GM12874 (cell line): ENCODE data around the gene ZNF319.

Experiments
- CTCF ChIP-seq: IDR thresholded peaks from 2 replicates; pipeline ENCODE4 v1.5.1; 2011; ENCODE audit warnings: low read depth, mild to moderate bottlenecking, control low read depth, low read length, moderate library complexity; ENCODE audit not compliant: insufficient read depth

The ZNF319 gene

GRCh38 chr16:57997176-57997527 is 3.3 kb downstream of the ZNF319 start:
- no peak for TF ChIP-seq CTCF

- no peak for TF ChIP-seq CTCF
These were observed 3.9 kb downstream of the ZNF319 start for GRCh38 chr16:57996406-57997175.

GRCh38 chr16:57995721-57996405 is 4.6 kb downstream of the ZNF319 start:
- no peak for TF ChIP-seq CTCF

GRCh38 chr16:57994778-57995177 is 5.7 kb downstream of the ZNF319 start:
- peak; percentile 46 for TF ChIP-seq CTCF

- no peak for TF ChIP-seq CTCF
These were observed 6.1 kb downstream of the ZNF319 start for GRCh38 chr16:57994361-57994760.

- no peak for TF ChIP-seq CTCF
These were observed 6.6 kb downstream of the ZNF319 start for GRCh38 chr16:57993897-57994296.

GRCh38 chr16:57993438-57993837 is 7.0 kb downstream of the ZNF319 start:
- TF ChIP-seq CTCF, result no peak
